Stimulated activated effector memory CD8-positive, alpha-beta T cell treated with anti-CD3 and anti-CD28 coated beads, Interleukin-12 subunit alpha, Interleukin-12 subunit beta, amount 100 ng/mL, for 72 hours (primary cell): ENCODE data around the gene ROCK2.

Experiments used
- ATAC-seq: fragments of 150-1000 bp; cut with Tn5 transposase; 2 replicates; pipeline ENCODE4 v1.10.0; 2021
- DNase-seq, 2 donors: peaks; one replicate each; pipeline ENCODE4 v3.0.0; 2021 to 2022; ENCODE audit warnings: low spot score in 2 of 2
- H3K27ac Mint-ChIP-seq: one replicate; pipeline ENCODE4 v1.8.0; 2022; ENCODE audit warnings: mild to moderate bottlenecking, mixed read lengths
- H3K36me3 Mint-ChIP-seq: one replicate; pipeline ENCODE4 v1.8.0; 2022; ENCODE audit warnings: mild to moderate bottlenecking, mixed read lengths
- H3K4me1 Mint-ChIP-seq: one replicate; pipeline ENCODE4 v1.8.0; 2022; ENCODE audit warnings: mixed read lengths
- H3K4me3 Mint-ChIP-seq: one replicate; pipeline ENCODE4 v1.8.0; 2022; ENCODE audit warnings: mild to moderate bottlenecking, mixed read lengths
- H3K9me3 Mint-ChIP-seq: one replicate; pipeline ENCODE4 v1.8.0; 2022; ENCODE audit warnings: mixed read lengths

Gene ROCK2

GRCh38 chr2:11312770-11313471 lies 31.5 kb downstream of the ROCK2 start:
- Mint-ChIP-seq H3K4me3 (no peak overlapping the region), H3K36me3 (no peaks in the 10 kb centered on the region), H3K9me3 (no peaks in the 10 kb centered on the region), H3K4me1 (peaks cover 21% of the 10 kb centered on the region), H3K27ac (no peak overlapping the region)
- DNase-seq: no peak
- no peak for ATAC-seq

- no peak overlapping the region for H3K4me3 Mint-ChIP-seq
- H3K36me3 Mint-ChIP-seq: no peaks in the 10 kb centered on the region
- DNase-seq (no peak), ATAC-seq (no peak)
- H3K9me3 Mint-ChIP-seq: no peaks in the 10 kb centered on the region
- H3K4me1 Mint-ChIP-seq: peaks cover 18% of the 10 kb centered on the region
- no peak overlapping the region for H3K27ac Mint-ChIP-seq
Observed at GRCh38 chr2:11311543-11311942, 32.9 kb downstream of the ROCK2 start.

- peaks cover 18% of the 10 kb centered on the region for H3K4me1 Mint-ChIP-seq
- no peak overlapping the region for H3K4me3 Mint-ChIP-seq
- H3K9me3 Mint-ChIP-seq: no peaks in the 10 kb centered on the region
Observed at GRCh38 chr2:11310212-11310611, 34.2 kb downstream of the ROCK2 start.

GRCh38 chr2:11309706-11310105 lies 34.7 kb downstream of the ROCK2 start:
- H3K4me3 Mint-ChIP-seq: no peak overlapping the region
- no peak overlapping the region for H3K27ac Mint-ChIP-seq
- no peaks in the 10 kb centered on the region for H3K9me3 Mint-ChIP-seq
- H3K36me3 Mint-ChIP-seq: no peaks in the 10 kb centered on the region
- peaks cover 18% of the 10 kb centered on the region for H3K4me1 Mint-ChIP-seq
- DNase-seq (no peak), ATAC-seq (no peak)

More at GRCh38 chr2:11310212-11310611, 34.2 kb downstream of the ROCK2 start:
- ATAC-seq: no peak
- Mint-ChIP-seq H3K27ac (no peak overlapping the region), H3K36me3 (no peaks in the 10 kb centered on the region)
- no peak for DNase-seq

- Mint-ChIP-seq H3K27ac (no peak overlapping the region), H3K9me3 (no peaks in the 10 kb centered on the region), H3K36me3 (no peaks in the 10 kb centered on the region), H3K4me3 (no peak overlapping the region), H3K4me1 (peaks cover 17% of the 10 kb centered on the region)
- DNase-seq (no peak), ATAC-seq (no peak)
Observed at GRCh38 chr2:11307764-11308415, 36.5 kb downstream of the ROCK2 start.

GRCh38 chr2:11305958-11306357 lies 38.5 kb downstream of the ROCK2 start:
- peaks cover 3% of the 10 kb centered on the region for H3K4me1 Mint-ChIP-seq
- no peaks in the 10 kb centered on the region for H3K36me3 Mint-ChIP-seq
- H3K9me3 Mint-ChIP-seq: no peaks in the 10 kb centered on the region
- ATAC-seq (no peak), DNase-seq (no peak)
- no peak overlapping the region for H3K27ac Mint-ChIP-seq
- no peak overlapping the region for H3K4me3 Mint-ChIP-seq

- no peak overlapping the region for H3K4me3 Mint-ChIP-seq
- no peak for DNase-seq
- H3K4me1 Mint-ChIP-seq: no peaks in the 10 kb centered on the region
- ATAC-seq: no peak
- H3K9me3 Mint-ChIP-seq: no peaks in the 10 kb centered on the region
- H3K27ac Mint-ChIP-seq: no peak overlapping the region
- H3K36me3 Mint-ChIP-seq: no peaks in the 10 kb centered on the region
Observed at GRCh38 chr2:11305338-11305737, 39.1 kb downstream of the ROCK2 start.

- no peak overlapping the region for H3K27ac Mint-ChIP-seq
- no peaks in the 10 kb centered on the region for H3K4me1 Mint-ChIP-seq
- H3K4me3 Mint-ChIP-seq: no peak overlapping the region
- no peaks in the 10 kb centered on the region for H3K36me3 Mint-ChIP-seq
- H3K9me3 Mint-ChIP-seq: no peaks in the 10 kb centered on the region
- DNase-seq: no peak
- ATAC-seq: no peak
Observed at GRCh38 chr2:11304476-11304875, 40.0 kb downstream of the ROCK2 start.

GRCh38 chr2:11303290-11304013 lies 41.0 kb downstream of the ROCK2 start:
- no peak for ATAC-seq
- DNase-seq: no peak
- H3K36me3 Mint-ChIP-seq: no peaks in the 10 kb centered on the region
- H3K27ac Mint-ChIP-seq: no peak overlapping the region
- H3K4me3 Mint-ChIP-seq: no peak overlapping the region
- no peaks in the 10 kb centered on the region for H3K4me1 Mint-ChIP-seq
- H3K9me3 Mint-ChIP-seq: no peaks in the 10 kb centered on the region

- Mint-ChIP-seq H3K4me1 (no peaks in the 10 kb centered on the region), H3K27ac (no peak overlapping the region), H3K4me3 (no peak overlapping the region), H3K36me3 (no peaks in the 10 kb centered on the region), H3K9me3 (no peaks in the 10 kb centered on the region)
- ATAC-seq (no peak), DNase-seq (no peak)
Observed at GRCh38 chr2:11299439-11299838, 45.0 kb downstream of the ROCK2 start.

GRCh38 chr2:11298592-11298991 lies 45.8 kb downstream of the ROCK2 start:
- H3K9me3 Mint-ChIP-seq: no peaks in the 10 kb centered on the region
- no peaks in the 10 kb centered on the region for H3K36me3 Mint-ChIP-seq
- no peak for ATAC-seq
- no peak overlapping the region for H3K4me3 Mint-ChIP-seq
- H3K4me1 Mint-ChIP-seq: no peaks in the 10 kb centered on the region
- DNase-seq: no peak
- no peak overlapping the region for H3K27ac Mint-ChIP-seq

- Mint-ChIP-seq H3K4me3 (no peak overlapping the region), H3K4me1 (peaks cover 8% of the 10 kb centered on the region), H3K9me3 (no peaks in the 10 kb centered on the region), H3K27ac (no peak overlapping the region), H3K36me3 (no peaks in the 10 kb centered on the region)
- ATAC-seq (no peak), DNase-seq (no peak)
Observed at GRCh38 chr2:11296401-11296800, 48.0 kb downstream of the ROCK2 start.

- peaks cover 23% of the 10 kb centered on the region for H3K4me1 Mint-ChIP-seq
- no peaks in the 10 kb centered on the region for H3K36me3 Mint-ChIP-seq
- DNase-seq: no peak
- no peak overlapping the region for H3K4me3 Mint-ChIP-seq
- peak overlapping the region; percentile 17 for H3K27ac Mint-ChIP-seq
- ATAC-seq: no peak
- H3K9me3 Mint-ChIP-seq: no peaks in the 10 kb centered on the region
Observed at GRCh38 chr2:11292464-11293255, 51.8 kb downstream of the ROCK2 start.

- H3K4me3 Mint-ChIP-seq: no peak overlapping the region
- H3K27ac Mint-ChIP-seq: no peak overlapping the region
- H3K36me3 Mint-ChIP-seq: peaks cover 3% of the 10 kb centered on the region
- DNase-seq (no peak), ATAC-seq (no peak)
- H3K9me3 Mint-ChIP-seq: no peaks in the 10 kb centered on the region
- peaks cover 23% of the 10 kb centered on the region for H3K4me1 Mint-ChIP-seq
Observed at GRCh38 chr2:11290713-11291112, 53.7 kb downstream of the ROCK2 start.

GRCh38 chr2:11290211-11290610 lies 54.2 kb downstream of the ROCK2 start:
- Mint-ChIP-seq H3K4me1 (peaks cover 23% of the 10 kb centered on the region), H3K4me3 (no peak overlapping the region), H3K27ac (no peak overlapping the region), H3K9me3 (no peaks in the 10 kb centered on the region), H3K36me3 (peaks cover 8% of the 10 kb centered on the region)
- DNase-seq (no peak), ATAC-seq (no peak)
